ENCODE results near the gene GPR153. TPM values are rescaled to one million over a fixed set of nuclear protein-coding genes. Genes with fewer than 3 reads are reported as not detected.

GPR153 gene
- total and polyA plus RNA-seq, 12 donors = 1.8 to 8.5 (median 3.6) TPM

- Histone ChIP-seq H3K27ac (no peak overlapping the region), H3K27me3 (peaks cover 0 to 47% (median 34%) of the 10 kb centered on the region in 7 donors), H3K4me1 (peaks cover 2 to 9% (median 5%) of the 10 kb centered on the region in 9 donors), H3K9me3 (no peaks in the 10 kb centered on the region), H3K4me3 (no peak overlapping the region), H3K36me3 (peaks cover 0 to 5% (median 0%) of the 10 kb centered on the region in 9 donors)
- ATAC-seq (no peak), DNase-seq (no peak)
- TF ChIP-seq CTCF (IDR thresholded peaks at IDR 0.05) = no peak
- WGBS, 2 donors = 89 to 90% methylated on average over 16 of the region's 16 CpGs
- intact Hi-C loops (cut with DNase I) = loop anchor here in 3 of 10 donors (5.0 to 10.0 kb wide), 3 partner anchors 140 to 163 kb away; partner anchors contain the start of genes ACOT7 (in 1 of the 3) and HES2 (in 1 of the 3)
Measured at GRCh38 chr1:6254691-6255090, 6.2 kb downstream of the GPR153 start.

- Histone ChIP-seq H3K36me3 (peaks cover 0 to 5% (median 0%) of the 10 kb centered on the region in 9 donors), H3K9me3 (no peaks in the 10 kb centered on the region), H3K4me1 (peaks cover 0 to 11% (median 5%) of the 10 kb centered on the region in 9 donors), H3K27ac (no peak overlapping the region), H3K27me3 (peaks cover 4 to 46% (median 39%) of the 10 kb centered on the region in 7 donors), H3K4me3 (no peak overlapping the region)
- TF ChIP-seq CTCF (IDR thresholded peaks at IDR 0.05) = no peak
- ATAC-seq (no peak), DNase-seq (no peak)
- 95 to 96% methylated on average over 9 of the region's 9 CpGs for WGBS, 2 donors
- intact Hi-C loops (cut with DNase I) = loop anchor here in 3 of 10 donors (5.0 to 10.0 kb wide), 3 partner anchors 141 to 164 kb away; partner anchors contain the start of genes ACOT7 (in 1 of the 3) and HES2 (in 1 of the 3)
Measured at GRCh38 chr1:6253380-6253779, 7.5 kb downstream of the GPR153 start.

GRCh38 chr1:6252374-6252710 lies 8.6 kb downstream of the GPR153 start:
- intact Hi-C loops (cut with DNase I) = loop anchor here in 3 of 10 donors (5.0 to 10.0 kb wide), 3 partner anchors 142 to 165 kb away; partner anchors contain the start of genes ACOT7 (in 1 of the 3) and HES2 (in 1 of the 3)
- ATAC-seq (no peak), DNase-seq (no peak)
- Histone ChIP-seq H3K27me3 (peaks cover 4 to 50% (median 48%) of the 10 kb centered on the region in 7 donors), H3K36me3 (peaks cover 0 to 5% (median 0%) of the 10 kb centered on the region in 9 donors), H3K9me3 (no peaks in the 10 kb centered on the region), H3K27ac (no peak overlapping the region), H3K4me1 (peaks cover 0 to 11% (median 5%) of the 10 kb centered on the region in 9 donors), H3K4me3 (no peak overlapping the region)
- WGBS, 2 donors = 84 to 85% methylated on average over 4 of the region's 4 CpGs
- no peak for TF ChIP-seq CTCF (IDR thresholded peaks at IDR 0.05)

GRCh38 chr1:6251681-6252373 lies 9.1 kb downstream of the GPR153 start:
- H3K4me3 ChIP-seq = no peak overlapping the region
- no peak overlapping the region for H3K27ac ChIP-seq
- WGBS, 2 donors = 79 to 80% methylated on average over 15 of the region's 15 CpGs
- H3K27me3 ChIP-seq = peaks cover 4 to 55% (median 54%) of the 10 kb centered on the region in 7 donors
- H3K4me1 ChIP-seq = peaks cover 0 to 14% (median 7%) of the 10 kb centered on the region in 9 donors
- no peak for TF ChIP-seq CTCF (IDR thresholded peaks at IDR 0.05)
- no peak for DNase-seq
- H3K36me3 ChIP-seq = peaks cover 0 to 5% (median 0%) of the 10 kb centered on the region in 9 donors
- ATAC-seq = no peak
- intact Hi-C loops (cut with DNase I) = loop anchor here in 3 of 10 donors (5.0 to 10.0 kb wide), 3 partner anchors 143 to 165 kb away; partner anchors contain the start of genes ACOT7 (in 1 of the 3) and HES2 (in 1 of the 3)
- no peaks in the 10 kb centered on the region for H3K9me3 ChIP-seq
